Stomach (tissue), 9 donors: ENCODE data around the gene RPS14. TPM values are rescaled to one million over a fixed set of nuclear protein-coding genes. Genes with fewer than 3 reads are reported as not detected.
"Not testable (repeated sequence)": the region's sequence is repeated elsewhere in the genome, so short reads cannot be mapped to it uniquely, and the experiment has no call there.

Experiments
- DNase-seq, 2 donors: peaks; one replicate each; pipeline versions ENCODE4 v3.0.0 to v3.0.0-alpha.2; 2013 to 2019
- H3K27ac ChIP-seq, 5 donors: fragments of 200-600 bp in 4 of 5; sonication (generic) in 4 of 5; one replicate each; pipeline ENCODE4 v1.5.1; 2013 to 2019; ENCODE audit warnings: mild to moderate bottlenecking in 1 of 5, moderate library complexity in 1 of 5
- H3K27me3 ChIP-seq, 3 donors: fragments of 200-600 bp; sonication (generic); one replicate each; pipeline ENCODE4 v1.5.1; 2017 to 2019; ENCODE audit warnings: mixed run types in 1 of 3
- H3K36me3 ChIP-seq, 4 donors: fragments of 200-600 bp; sonication (generic); 1 replicate in 3 of 4; 2 replicates in 1 of 4; pipeline ENCODE4 v1.5.1; 2016 to 2019
- H3K4me1 ChIP-seq, 4 donors: fragments of 200-600 bp; sonication (generic); one replicate each; pipeline ENCODE4 v1.5.1; 2016 to 2019
- H3K4me3 ChIP-seq, 4 donors: fragments of 200-600 bp; sonication (generic) in 3 of 4; one replicate each; pipeline ENCODE4 v1.5.1; 2016 to 2019; ENCODE audit warnings: mild to moderate bottlenecking in 1 of 4
- H3K9me3 ChIP-seq, 4 donors: fragments of 200-600 bp; sonication (generic); one replicate each; pipeline ENCODE4 v1.5.1; 2016 to 2019
- CTCF ChIP-seq, 7 experiments: fragments of 450-650 bp in 4 of 7; fragments of 200-600 bp in 3 of 7; sonication (generic) in 3 of 7; IDR thresholded peaks; one replicate each; pipeline ENCODE4 v1.5.1; 2016 to 2019; ENCODE audit warnings: antibody characterized with exemption in 7 of 7, control low read depth in 2 of 7, mild to moderate bottlenecking in 1 of 7
- EP300 ChIP-seq: sonication (generic); formaldehyde crosslinking; IDR thresholded peaks from one replicate; pipeline ENCODE4 v1.6.1; 2017; ENCODE audit warnings: antibody characterized with exemption
- POLR2A ChIP-seq, 4 donors: fragments of 450-650 bp; IDR thresholded peaks; one replicate each; pipeline ENCODE4 v1.6.1; 2016; ENCODE audit warnings: antibody characterized with exemption in 4 of 4, control low read depth in 2 of 4, mild to moderate bottlenecking in 1 of 4, moderate library complexity in 1 of 4
- POLR2AphosphoS5 ChIP-seq, 3 donors: sonication (generic); formaldehyde crosslinking; IDR thresholded peaks; one replicate each; pipeline ENCODE4 v1.6.1; 2016; ENCODE audit warnings: antibody characterized with exemption in 3 of 3
- WGBS, 5 donors: extraction: QIAGEN DNeasy Blood & Tissue Kit in 3 of 5; methylation state at CpG; one replicate each; pipeline versions ENCODE4 v1.1.5 to v1.1.7; 2013 to 2018; 5-methylcytosine and 5-hydroxymethylcytosine counted together
- intact Hi-C: fragments of 100-400 bp; cut with DNase I; formaldehyde crosslinking; loops from one replicate; pipeline ENCODE4 v1.15.1; 2023; ENCODE audit warnings: low total_unique reads
- polyA plus RNA-seq, 3 donors: library from polyadenylated mRNA; stranded (reverse); fragments of 200-250 nt; gene quantifications; one replicate each; pipeline ENCODE4 v1.2.3, GENCODE V29; 2013
- total RNA-seq, 5 donors: library from RNA; depleted of rRNA; stranded (reverse); fragments of >200 nt; gene quantifications; one replicate each; pipeline versions ENCODE4 v1.1.0 to v1.2.3, GENCODE V29; 2014 to 2016
- donor health status: healthy with polysubstance abuse.
- donor health status: Bipolar disorder and iron deficiency.
- donor health status: healthy.

RPS14 gene
- total and polyA plus RNA-seq, 8 donors, result 899 to 6,427 (median 3,570) TPM

- 16 to 27% (median 22%) methylated on average over 22 to 36 of the region's 36 CpGs for WGBS, 5 donors
Observed at GRCh38 chr5:150458802-150459557, 9.4 kb upstream of the RPS14 start.

GRCh38 chr5:150457562-150458240 lies 8.2 kb upstream of the RPS14 start:
- Histone ChIP-seq H3K27me3 (no peaks in the 10 kb centered on the region), H3K4me1 (peaks cover 0 to 25% (median 10%) of the 10 kb centered on the region in 4 donors), H3K9me3 (no peaks in the 10 kb centered on the region), H3K4me3 (no peak overlapping the region), H3K36me3 (no peaks in the 10 kb centered on the region), H3K27ac (no peak overlapping the region)
- intact Hi-C loops, result loop anchor here (5.0 kb wide), 1 partner anchor 85 kb away; no protein-coding TSS in a partner anchor
- no peak for TF ChIP-seq POLR2A (IDR thresholded peaks at IDR 0.05)
- TF ChIP-seq POLR2AphosphoS5 (IDR thresholded peaks at IDR 0.05), result no peak
- no peak for DNase-seq
- WGBS, 5 donors, result 86 to 94% (median 89%) methylated on average over 16 of the region's 16 CpGs

More at GRCh38 chr5:150458802-150459557, 9.4 kb upstream of the RPS14 start:
- TF ChIP-seq EP300 (no peak), POLR2AphosphoS5 (IDR thresholded peaks at IDR 0.05) (peak in 1 of 3 donors; percentile 42), CTCF (IDR thresholded peaks at IDR 0.05) (peak in 5 of 7 experiments; percentile 66 to 94 (median 89))
- peaks cover 0 to 25% (median 10%) of the 10 kb centered on the region in 4 donors for H3K4me1 ChIP-seq
- intact Hi-C loops, result loop anchor here (5.0 kb wide), 1 partner anchor 83 kb away; no protein-coding TSS in a partner anchor
- peak overlapping the region; percentile 21 to 34 (median 30) for H3K4me3 ChIP-seq
- H3K27ac ChIP-seq, result peak overlapping the region in 2 of 5 donors; percentile 54
- H3K27me3 ChIP-seq, result no peaks in the 10 kb centered on the region
- H3K36me3 ChIP-seq, result no peaks in the 10 kb centered on the region
- no peaks in the 10 kb centered on the region for H3K9me3 ChIP-seq
- peak; percentile 88 to 91 for DNase-seq

DNA sequence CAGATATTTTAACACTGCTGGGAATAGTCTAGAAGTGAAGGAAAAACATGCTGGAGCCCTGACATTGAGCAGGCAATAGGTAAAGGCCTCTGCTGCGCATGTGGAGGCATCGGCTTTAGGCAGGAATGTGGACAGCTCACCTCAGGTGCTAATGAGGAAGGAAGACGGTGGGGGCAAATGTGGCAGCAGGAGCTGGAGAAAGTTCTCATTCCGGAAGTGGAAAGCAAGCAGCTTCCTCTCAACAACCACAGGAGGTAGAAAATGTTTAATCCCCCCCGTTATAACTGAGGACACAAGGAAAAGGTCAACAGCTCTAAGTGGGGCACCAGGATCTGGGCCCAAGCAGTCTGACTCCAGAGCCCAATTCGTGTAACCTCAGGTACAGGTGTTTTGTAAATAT lies 7.6 kb upstream of the RPS14 start:
- no peak overlapping the region for H3K27ac ChIP-seq
- intact Hi-C loops, result loop anchor here (5.0 kb wide), 1 partner anchor 85 kb away; no protein-coding TSS in a partner anchor
- no peaks in the 10 kb centered on the region for H3K36me3 ChIP-seq
- H3K9me3 ChIP-seq, result no peaks in the 10 kb centered on the region
- 47 to 58% (median 54%) methylated on average over 6 of the region's 6 CpGs for WGBS, 5 donors
- no peaks in the 10 kb centered on the region for H3K27me3 ChIP-seq
- H3K4me3 ChIP-seq, result no peak overlapping the region
- TF ChIP-seq CTCF (IDR thresholded peaks at IDR 0.05), result no peak
- no peak for TF ChIP-seq EP300
- no peak for TF ChIP-seq POLR2A (IDR thresholded peaks at IDR 0.05)
- TF ChIP-seq POLR2AphosphoS5 (IDR thresholded peaks at IDR 0.05), result no peak
- peaks cover 0 to 25% (median 10%) of the 10 kb centered on the region in 4 donors for H3K4me1 ChIP-seq
- DNase-seq, result peak in 1 of 2 donors; percentile 26

DNA sequence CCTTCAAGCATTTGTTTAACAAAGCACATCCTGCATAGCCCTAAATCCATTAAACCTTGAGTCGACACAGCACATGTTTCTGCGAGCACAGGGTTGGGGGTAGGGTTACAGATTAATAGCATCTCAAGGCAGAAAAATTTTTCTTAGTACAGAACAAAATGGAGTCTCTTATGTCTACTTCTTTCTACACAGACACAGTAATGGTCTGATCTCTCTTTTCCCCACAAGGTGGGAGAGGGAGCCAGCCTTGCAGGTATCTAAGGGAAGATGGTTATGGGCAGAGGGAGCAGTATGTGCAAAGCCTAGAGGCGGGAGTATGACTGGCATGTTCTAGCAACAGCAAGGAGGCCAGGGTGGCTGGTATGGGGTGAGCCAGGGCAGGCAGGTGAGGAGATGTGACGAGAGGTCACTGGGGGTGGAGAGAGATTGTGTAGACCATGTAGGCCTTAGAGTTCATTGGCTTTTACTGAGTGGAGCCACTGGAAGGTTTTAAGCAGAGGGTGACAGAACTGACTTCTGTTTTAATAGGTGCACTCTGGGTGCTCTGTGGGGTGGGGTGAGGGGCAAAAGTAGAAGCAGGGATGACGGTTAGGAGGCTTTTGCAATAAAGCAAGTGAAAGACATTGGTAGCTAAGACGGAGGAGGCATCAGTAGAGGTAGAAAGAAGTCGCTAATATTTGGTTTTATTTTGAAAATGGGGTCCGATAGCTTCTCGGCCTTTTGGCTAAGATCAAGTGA lies 5.1 kb upstream of the RPS14 start:
- Histone ChIP-seq H3K27ac (no peak overlapping the region), H3K27me3 (no peaks in the 10 kb centered on the region), H3K4me3 (no peak overlapping the region), H3K9me3 (no peaks in the 10 kb centered on the region), H3K4me1 (peaks cover 0 to 20% (median 10%) of the 10 kb centered on the region in 4 donors), H3K36me3 (no peaks in the 10 kb centered on the region)
- TF ChIP-seq POLR2A (IDR thresholded peaks at IDR 0.05), result no peak
- no peak for TF ChIP-seq CTCF (IDR thresholded peaks at IDR 0.05)
- no peak for TF ChIP-seq EP300
- no peak for TF ChIP-seq POLR2AphosphoS5 (IDR thresholded peaks at IDR 0.05)
- 71 to 87% (median 82%) methylated on average over 9 of the region's 9 CpGs for WGBS, 5 donors
- DNase-seq, result no peak
- intact Hi-C loops, result loop anchor here (5.0 kb wide), 1 partner anchor 88 kb away; no protein-coding TSS in a partner anchor

DNA sequence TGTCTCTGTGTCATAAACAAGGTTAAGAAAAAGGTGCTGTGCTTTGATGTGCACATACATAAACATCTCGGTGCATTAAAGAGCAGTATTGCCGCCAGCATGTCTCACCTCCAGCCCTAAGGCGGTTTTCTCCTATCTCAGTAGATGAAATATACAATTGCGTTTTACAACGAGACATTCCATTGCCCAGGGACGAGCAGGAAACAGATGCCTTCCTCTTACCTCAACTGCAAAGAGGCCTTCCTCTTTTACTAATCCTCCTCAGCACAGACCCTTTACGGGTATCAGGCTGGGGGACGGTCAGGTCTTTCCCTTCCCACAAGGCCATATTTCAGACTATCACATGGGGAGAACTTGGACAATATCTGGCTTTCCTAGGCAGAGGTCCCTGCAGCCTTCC lies 4.5 kb upstream of the RPS14 start:
- WGBS, 5 donors, result 57 to 74% (median 67%) methylated on average over 6 to 8 of the region's 8 CpGs

More for the DNA sequence above, 4.5 kb upstream of the RPS14 start:
- H3K4me3 ChIP-seq, H3K27ac ChIP-seq, DNase-seq, H3K27me3 ChIP-seq, H3K36me3 ChIP-seq, intact Hi-C loops, H3K9me3 ChIP-seq: not testable (repeated sequence)
- peaks cover 0 to 14% (median 6%) of the 10 kb centered on the region in 4 donors for H3K4me1 ChIP-seq
